Omental fat pad (tissue), 4 donors: Measurements from ENCODE around the gene PARP4. TPM values are rescaled to one million over a fixed set of nuclear protein-coding genes. Genes with fewer than 3 reads are reported as not detected.
A peak's percentile ranks its signal among the peaks of the same experiment; 100 is the strongest.
"Not testable (repeated sequence)": the region's sequence is repeated elsewhere in the genome, so short reads cannot be mapped to it uniquely, and the experiment has no call there.

Experiments
- ATAC-seq: fragments of 150-250 bp; one replicate; pipeline ENCODE4 v1.9.1; 2016; ENCODE audit warnings: mild to moderate bottlenecking, moderate library complexity; ENCODE audit not compliant: low FRiP score
- DNase-seq: peaks from one replicate; pipeline ENCODE4 v3.0.0-alpha.2; 2019; ENCODE audit warnings: low spot score
- CTCF ChIP-seq, 3 donors: fragments of 450-650 bp; IDR thresholded peaks; one replicate each; pipeline ENCODE4 v1.5.1; 2016 to 2017; ENCODE audit warnings: antibody characterized with exemption in 3 of 3, mild to moderate bottlenecking in 3 of 3, moderate library complexity in 2 of 3
- total RNA-seq, 4 donors: library from RNA; depleted of rRNA; stranded (reverse); fragments of >200 nt; gene quantifications; one replicate each; pipeline ENCODE4 v1.1.0, GENCODE V29; 2016

Gene PARP4
- total RNA-seq, 4 donors from 2014 or later: 44.1 to 59.0 (median 51.3) TPM

GRCh38 chr13:24386816-24387708 is 125.5 kb downstream of the PARP4 start:
- ATAC-seq (peak; percentile 22), DNase-seq (no peak)
- TF ChIP-seq CTCF (IDR thresholded peaks at IDR 0.05): no peak

- DNase-seq: no peak
- TF ChIP-seq CTCF (IDR thresholded peaks at IDR 0.05): no peak
- no peak for ATAC-seq
Measured at GRCh38 chr13:24385902-24386301, 126.7 kb downstream of the PARP4 start.

- ATAC-seq, DNase-seq: not testable (repeated sequence)
Measured at GRCh38 chr13:24384946-24385345, 127.6 kb downstream of the PARP4 start.

- ATAC-seq, DNase-seq: not testable (repeated sequence)
Measured at GRCh38 chr13:24384091-24384490, 128.5 kb downstream of the PARP4 start.

- no peak for DNase-seq
- no peak for TF ChIP-seq CTCF (IDR thresholded peaks at IDR 0.05)
- ATAC-seq: no peak
Measured at GRCh38 chr13:24381541-24382265, 130.9 kb downstream of the PARP4 start.

- not testable (repeated sequence) for DNase-seq, ATAC-seq
Measured at GRCh38 chr13:24380881-24381280, 131.7 kb downstream of the PARP4 start.

GRCh38 chr13:24380227-24380626 is 132.4 kb downstream of the PARP4 start:
- DNase-seq, ATAC-seq: not testable (repeated sequence)

GRCh38 chr13:24371273-24371672 is 141.3 kb downstream of the PARP4 start:
- not testable (repeated sequence) for ATAC-seq, DNase-seq

Other genes with a start within 250 kb of the PARP4 start
- gene C1QTNF9, start 203.2 kb downstream of the PARP4 start, total RNA-seq: under 1 TPM in 3 of 4 donors, not detected in 1; 0.48 to 0.79 (median 0.69) TPM
- gene ATP12A, start 167.6 kb upstream of the PARP4 start, total RNA-seq: not detected